DOHH2 (cell line): ENCODE measurements around the gene MYO1D.

Experiments used
- H3F3A ChIP-seq: fragments of 200-600 bp; sonication (generic), shearing (Covaris generic); 2 replicates; pipeline ENCODE4 v1.6.0; 2016; ENCODE audit warnings: antibody characterized with exemption, mild to moderate bottlenecking; ENCODE audit not compliant: control insufficient read depth, insufficient read depth
- H3K27ac ChIP-seq: fragments of 200-600 bp; sonication (generic); 2 replicates; pipeline ENCODE4 v1.5.1; 2014; ENCODE audit warnings: low read depth, mild to moderate bottlenecking, low read length, moderate library complexity
- H3K27me3 ChIP-seq: fragments of 200-600 bp; sonication (generic); 2 replicates; pipeline ENCODE4 v1.6.1; 2014; ENCODE audit warnings: mild to moderate bottlenecking, low read length, mixed read lengths; ENCODE audit not compliant: control insufficient read depth
- H3K36me3 ChIP-seq: fragments of 200-600 bp; sonication (generic); 2 replicates; pipeline ENCODE4 v1.6.1; 2014; ENCODE audit warnings: mild to moderate bottlenecking, low read length, moderate library complexity, mixed read lengths; ENCODE audit not compliant: control insufficient read depth
- H3K4me1 ChIP-seq: fragments of 200-600 bp; sonication (generic); 2 replicates; pipeline ENCODE4 v1.6.1; 2014; ENCODE audit warnings: mild to moderate bottlenecking, low read length, mixed read lengths; ENCODE audit not compliant: control insufficient read depth
- H3K4me2 ChIP-seq: fragments of 200-600 bp; sonication (generic); 2 replicates; pipeline ENCODE4 v1.6.0; 2014; ENCODE audit warnings: mild to moderate bottlenecking, low read length, moderate library complexity
- H3K4me3 ChIP-seq: fragments of 200-600 bp; sonication (generic); 2 replicates; pipeline ENCODE4 v1.5.1; 2014; ENCODE audit warnings: mild to moderate bottlenecking, low read length, mixed read lengths
- H3K79me2 ChIP-seq: fragments of 200-600 bp; sonication (generic); 2 replicates; pipeline ENCODE4 v1.6.1; 2014; ENCODE audit warnings: mild to moderate bottlenecking, low read length, mixed read lengths; ENCODE audit not compliant: control insufficient read depth
- H3K9me2 ChIP-seq: fragments of 200-600 bp; sonication (generic); replicated peaks from 2 replicates; pipeline ENCODE4 v1.6.1; 2014; ENCODE audit warnings: mild to moderate bottlenecking, low read length, mixed read lengths; ENCODE audit not compliant: control insufficient read depth
- H3K9me3 ChIP-seq: fragments of 200-600 bp; sonication (generic); 2 replicates; pipeline ENCODE4 v1.6.1; 2014; ENCODE audit warnings: antibody characterized with exemption, low read length, mixed read lengths; ENCODE audit not compliant: control insufficient read depth, insufficient read depth
- H4K20me1 ChIP-seq: fragments of 200-600 bp; sonication (generic); 2 replicates; pipeline ENCODE4 v1.6.0; 2014; ENCODE audit warnings: low read depth, mild to moderate bottlenecking, antibody characterized with exemption, low read length, moderate library complexity; ENCODE audit not compliant: control insufficient read depth, insufficient read depth
- CTCF ChIP-seq: fragments of 200-600 bp; sonication (generic); IDR thresholded peaks from one replicate; pipeline ENCODE4 v1.5.1; 2014; ENCODE audit warnings: antibody characterized with exemption, mild to moderate bottlenecking, low read depth, low read length; ENCODE audit not compliant: poor library complexity, severe bottlenecking
- EZH2phosphoT487 ChIP-seq: fragments of 200-600 bp; sonication (generic); IDR thresholded peaks from 2 replicates; pipeline ENCODE4 v1.6.1; 2017; ENCODE audit warnings: borderline replicate concordance, mild to moderate bottlenecking, antibody characterized with exemption, low read length, moderate library complexity, mixed read lengths

MYO1D gene

GRCh38 chr17:32479074-32479617, 397.8 kb downstream of the MYO1D start:
- H3K4me1 ChIP-seq = peaks cover 16% of the 10 kb centered on the region
- peaks cover 84% of the 10 kb centered on the region for H3K36me3 ChIP-seq
- H3F3A ChIP-seq = peaks cover 15% of the 10 kb centered on the region
- no peaks in the 10 kb centered on the region for H3K9me3 ChIP-seq
- H3K4me3 ChIP-seq = no peak overlapping the region
- no peaks in the 10 kb centered on the region for H3K9me2 ChIP-seq
- no peak overlapping the region for H3K4me2 ChIP-seq
- no peaks in the 10 kb centered on the region for H3K79me2 ChIP-seq
- H3K27me3 ChIP-seq = no peaks in the 10 kb centered on the region
- no peak overlapping the region for H3K27ac ChIP-seq
- no peaks in the 10 kb centered on the region for H4K20me1 ChIP-seq
- TF ChIP-seq CTCF (no peak), EZH2phosphoT487 (no peak)

DNA sequence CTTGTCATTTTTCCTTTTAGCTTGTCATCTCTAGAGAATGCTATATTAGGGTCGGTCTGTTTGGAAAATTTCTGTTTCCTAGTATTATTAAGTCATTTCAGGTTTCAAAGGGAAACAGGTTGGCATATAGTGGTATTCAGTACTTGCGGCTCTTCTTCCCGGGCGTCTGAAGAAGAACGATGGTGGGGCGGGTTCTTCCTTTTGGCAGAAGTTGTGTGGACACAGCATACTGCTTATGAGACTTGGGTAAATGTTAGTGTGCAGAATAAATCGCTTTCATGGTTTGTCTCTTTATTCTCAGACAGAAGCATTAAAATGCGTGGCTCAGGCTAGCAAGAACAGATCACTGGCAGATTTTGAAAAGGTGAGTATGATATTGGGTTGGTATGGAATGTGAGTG, 399.7 kb downstream of the MYO1D start:
- Histone ChIP-seq H3K4me2 (no peak overlapping the region), H3K27me3 (no peaks in the 10 kb centered on the region), H3K9me3 (no peaks in the 10 kb centered on the region), H3K79me2 (no peaks in the 10 kb centered on the region), H3F3A (peaks cover 4% of the 10 kb centered on the region), H3K9me2 (no peaks in the 10 kb centered on the region), H4K20me1 (no peaks in the 10 kb centered on the region), H3K4me3 (no peak overlapping the region), H3K4me1 (peaks cover 9% of the 10 kb centered on the region), H3K36me3 (peaks cover 91% of the 10 kb centered on the region), H3K27ac (no peak overlapping the region)
- TF ChIP-seq CTCF = no peak
- no peak for TF ChIP-seq EZH2phosphoT487

DNA sequence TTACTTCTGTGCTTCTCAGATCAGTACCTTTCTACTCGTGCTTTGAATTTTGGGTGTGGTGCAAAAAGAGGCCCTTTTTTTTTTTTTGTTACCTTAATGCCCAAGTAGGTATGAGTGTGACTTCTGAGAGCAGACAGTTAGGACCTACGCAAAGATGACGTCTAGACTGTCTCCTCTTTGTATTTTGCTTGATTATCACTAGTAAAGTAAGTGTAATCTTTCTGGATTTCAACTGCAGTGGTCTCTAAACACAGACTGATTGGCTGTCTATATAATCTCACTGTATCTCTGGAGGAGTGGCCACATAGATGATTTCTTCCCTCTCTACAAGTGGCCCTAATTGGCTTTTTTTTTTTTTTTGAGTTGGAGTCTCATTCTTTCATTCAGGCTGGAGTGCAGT, 401.7 kb downstream of the MYO1D start:
- H3K36me3 ChIP-seq = peaks cover 93% of the 10 kb centered on the region

More for the DNA sequence above, 401.7 kb downstream of the MYO1D start:
- Histone ChIP-seq H3K4me1 (no peaks in the 10 kb centered on the region), H4K20me1 (no peaks in the 10 kb centered on the region), H3K79me2 (no peaks in the 10 kb centered on the region; the same call in 1 of the 2 replicates), H3K9me2 (no peaks in the 10 kb centered on the region), H3K4me3 (no peak overlapping the region), H3K27me3 (no peaks in the 10 kb centered on the region), H3K27ac (no peak overlapping the region), H3F3A (no peaks in the 10 kb centered on the region), H3K9me3 (no peaks in the 10 kb centered on the region), H3K4me2 (no peak overlapping the region)
- no peak for TF ChIP-seq EZH2phosphoT487
- TF ChIP-seq CTCF = no peak
